HepG2 (cell line): Measurements from ENCODE around the gene ZKSCAN1. TPM values are rescaled to one million over a fixed set of nuclear protein-coding genes. Genes with fewer than 3 reads are reported as not detected.

Experiments
- CSRNP1 ChIP-seq: sonication (generic); formaldehyde crosslinking; IDR thresholded peaks from 2 replicates; pipeline ENCODE4 v1.8.1; 2023; ENCODE audit warnings: mild to moderate bottlenecking, missing genetic modification reagents
- DNMT3B ChIP-seq: conservative IDR thresholded peaks from 2 replicates; pipeline ENCODE4 v1.6.1; 2016; ENCODE audit warnings: missing biosample characterization, control low read depth
- DPF2 ChIP-seq: sonication (generic); formaldehyde crosslinking; IDR thresholded peaks from 2 replicates; pipeline ENCODE4 v1.4.0; 2020; ENCODE audit warnings: mild to moderate bottlenecking, low read depth, missing genetic modification reagents, borderline replicate concordance
- FUBP1 ChIP-seq: sonication (generic); formaldehyde crosslinking; IDR thresholded peaks from 2 replicates; pipeline ENCODE4 v1.5.1; 2020; ENCODE audit warnings: missing genetic modification reagents, mild to moderate bottlenecking, borderline replicate concordance
- HNRNPL ChIP-seq: fragments of 200-400 bp; formaldehyde crosslinking; IDR thresholded peaks from 2 replicates; pipeline ENCODE4 v1.6.1; 2017; ENCODE audit warnings: mild to moderate bottlenecking, low read depth, low read length
- KAT8 ChIP-seq: IDR thresholded peaks from 2 replicates; pipeline ENCODE4 v1.6.1; 2016; ENCODE audit warnings: missing genetic modification reagents, missing compliant biosample characterization
- MLXIP ChIP-seq: sonication (generic); formaldehyde crosslinking; IDR thresholded peaks from 2 replicates; pipeline ENCODE4 v1.9.0; 2021; ENCODE audit warnings: missing genetic modification reagents, borderline replicate concordance
- MYC ChIP-seq: sonication (generic); formaldehyde crosslinking; IDR thresholded peaks from 2 replicates; pipeline ENCODE4 v1.9.0; 2021; ENCODE audit warnings: missing genetic modification reagents, borderline replicate concordance
- SP1 ChIP-seq, 2 experiments: fragments of 450-650 bp in 1 of 2; sonication (generic) in 1 of 2; formaldehyde crosslinking in 1 of 2; IDR thresholded peaks; 2 replicates each; pipeline versions ENCODE4 v1.4.0 to v1.6.1; 2016 to 2020; ENCODE audit warnings: missing genetic modification reagents in 1 of 2
- SP2 ChIP-seq: sonication (generic); formaldehyde crosslinking; IDR thresholded peaks from 2 replicates; pipeline ENCODE4 v1.5.1; 2020; ENCODE audit warnings: mild to moderate bottlenecking, missing genetic modification reagents
- ZBTB25 ChIP-seq: IDR thresholded peaks from 2 replicates; pipeline ENCODE4 v1.6.1; 2018; ENCODE audit warnings: missing genetic modification reagents
- ZFP36L1 ChIP-seq: sonication (generic); formaldehyde crosslinking; IDR thresholded peaks from 2 replicates; pipeline ENCODE4 v1.8.0; 2022; ENCODE audit warnings: mild to moderate bottlenecking, missing genetic modification reagents, moderate library complexity
- ZFP37 ChIP-seq: sonication (generic); formaldehyde crosslinking; IDR thresholded peaks from 2 replicates; pipeline ENCODE4 v1.4.0; 2020; ENCODE audit warnings: missing genetic modification reagents, borderline replicate concordance
- ZFP82 ChIP-seq: sonication (generic); formaldehyde crosslinking; IDR thresholded peaks from 2 replicates; pipeline ENCODE4 v1.5.1; 2020; ENCODE audit warnings: mild to moderate bottlenecking, missing genetic modification reagents, borderline replicate concordance
- ZMYM3 ChIP-seq: sonication (generic); formaldehyde crosslinking; IDR thresholded peaks from 2 replicates; pipeline ENCODE4 v1.5.1; 2020; ENCODE audit warnings: mild to moderate bottlenecking, missing genetic modification reagents
- ZNF276 ChIP-seq: sonication (generic); formaldehyde crosslinking; IDR thresholded peaks from 2 replicates; pipeline ENCODE4 v1.4.0; 2020; ENCODE audit warnings: mild to moderate bottlenecking, low read depth, missing genetic modification reagents
- ZNF292 ChIP-seq: sonication (generic); formaldehyde crosslinking; IDR thresholded peaks from 2 replicates; pipeline ENCODE4 v1.8.1; 2022; ENCODE audit warnings: mild to moderate bottlenecking, low read depth, missing genetic modification reagents, borderline replicate concordance
- ZSCAN9 ChIP-seq: IDR thresholded peaks from 2 replicates; pipeline ENCODE4 v1.6.1; 2016; ENCODE audit warnings: borderline replicate concordance
- polyA plus RNA-seq, 8 experiments: library from polyadenylated mRNA; depleted of rRNA in 3 of 8; stranded (reverse) in 7 of 8; unstranded in 1 of 8; fragments of >200 nt; fragmentation: Illumina TruSeq in 4 of 8; extraction: Trizol in 4 of 8; gene quantifications; 2 replicates each; pipeline versions ENCODE4 v1.2.1 to v1.2.3, GENCODE V29; 2011 to 2016; ENCODE audit warnings: low read depth in 4 of 8, missing spikeins in 1 of 8, mixed read lengths in 1 of 8; ENCODE audit not compliant: insufficient read depth in 1 of 8
- total RNA-seq, 5 experiments: library from RNA; depleted of rRNA; stranded (reverse); fragments of >200 nt; fragmentation: Illumina TruSeq; extraction: Trizol; gene quantifications; 2 replicates each; pipeline ENCODE4 v1.2.3, GENCODE V29; 2016; ENCODE audit warnings: low read depth in 1 of 5

ZKSCAN1 gene
- total and polyA plus RNA-seq, 2 of the 13 experiments (the other 11 are each of a cell fraction or from before 2014, with no cell fraction given): 46.4 to 60.6 TPM

- TF ChIP-seq DNMT3B: 0 out of 2 replicates have a peak, but pooled peaks have one; percentile 53
- TF ChIP-seq ZMYM3 (CRISPR knock-in tag): peak; percentile 32; the same call in 1 of the 2 replicates
- TF ChIP-seq SP1 (IDR thresholded peaks at IDR 0.05): no peak
- peak; percentile 61; the same call in 1 of the 2 replicates for TF ChIP-seq SP1 (CRISPR knock-in tag; IDR thresholded peaks at IDR 0.05)
- peak; percentile 81 for TF ChIP-seq MYC (CRISPR knock-in tag)
- no peak for TF ChIP-seq FUBP1
- no peak for TF ChIP-seq ZFP37 (CRISPR knock-in tag)
- TF ChIP-seq MLXIP (CRISPR knock-in tag): no peak
- TF ChIP-seq ZBTB25: peak; percentile 90
- TF ChIP-seq HNRNPL: peak; percentile 66; the same call in 1 of the 2 replicates
- no peak for TF ChIP-seq DPF2 (CRISPR knock-in tag)
- TF ChIP-seq ZFP36L1 (CRISPR knock-in tag): peak; percentile 69; the same call in 1 of the 2 replicates
- TF ChIP-seq CSRNP1: no peak
- TF ChIP-seq SP2: peak; percentile 48; the same call in 1 of the 2 replicates
- 0 out of 2 replicates have a peak, but pooled peaks have one; percentile 26 for TF ChIP-seq ZNF292
- peak; percentile 46; the same call in 1 of the 2 replicates for TF ChIP-seq ZNF276 (CRISPR knock-in tag)
- peak; percentile 95 for TF ChIP-seq KAT8
- TF ChIP-seq ZSCAN9: peak; percentile 63; the same call in 1 of the 2 replicates
- TF ChIP-seq ZFP82 (CRISPR knock-in tag): peak; percentile 72; the same call in 1 of the 2 replicates
These were observed 34.3 kb downstream of the ZKSCAN1 start, which contains the start of gene ZSCAN21 (continued) for GRCh38 chr7:100049441-100050291.
